Osteoblast (primary cell): Measurements from ENCODE around the gene ADAMTS9. TPM values are rescaled to one million over a fixed set of nuclear protein-coding genes. Genes with fewer than 3 reads are reported as not detected.

Experiments used
- DNase-seq: peaks from one replicate; pipeline ENCODE4 v3.0.0; 2011; ENCODE audit warnings: low spot score, mixed read lengths; ENCODE audit not compliant: insufficient read length; ENCODE audit errors: missing footprints
- H2AFZ ChIP-seq: 2 replicates; pipeline ENCODE4 v1.6.0; 2011; ENCODE audit warnings: mild to moderate bottlenecking, low read length
- H3K27ac ChIP-seq: 2 replicates; pipeline ENCODE4 v1.5.1; 2011; ENCODE audit warnings: mild to moderate bottlenecking, low read depth, low read length, moderate library complexity
- H3K27me3 ChIP-seq: 2 replicates; pipeline ENCODE4 v1.6.0; 2012; ENCODE audit warnings: mild to moderate bottlenecking, control low read depth, inconsistent platforms, low read length, moderate library complexity; ENCODE audit not compliant: insufficient read depth
- H3K36me3 ChIP-seq: 2 replicates; pipeline ENCODE4 v1.5.1; 2011; ENCODE audit warnings: mild to moderate bottlenecking, low read length, control low read depth, moderate library complexity; ENCODE audit not compliant: insufficient read depth
- H3K4me1 ChIP-seq: 2 replicates; pipeline ENCODE4 v1.5.1; 2011; ENCODE audit warnings: mild to moderate bottlenecking, low read length, control low read depth, moderate library complexity; ENCODE audit not compliant: insufficient read depth
- H3K4me2 ChIP-seq: 2 replicates; pipeline ENCODE4 v1.6.0; 2011; ENCODE audit warnings: mild to moderate bottlenecking, low read length; ENCODE audit not compliant: insufficient read depth
- H3K4me3 ChIP-seq: fragments of 200-600 bp; sonication (generic); 3 replicates; pipeline ENCODE4 v1.5.1; 2012; ENCODE audit warnings: mild to moderate bottlenecking, low read length, inconsistent platforms; ENCODE audit not compliant: insufficient read depth
- H3K79me2 ChIP-seq: 2 replicates; pipeline ENCODE4 v1.6.0; 2012; ENCODE audit warnings: mild to moderate bottlenecking, low read length, control low read depth, inconsistent platforms; ENCODE audit not compliant: insufficient read depth
- H3K9me3 ChIP-seq: 2 replicates; pipeline ENCODE4 v1.5.1; 2011; ENCODE audit warnings: low read depth, low read length, control low read depth
- H4K20me1 ChIP-seq: 2 replicates; pipeline ENCODE4 v1.6.0; 2012; ENCODE audit warnings: mild to moderate bottlenecking, low read length, control low read depth; ENCODE audit not compliant: insufficient read depth
- CTCF ChIP-seq: IDR thresholded peaks from 2 replicates; pipeline ENCODE4 v1.5.1; 2011; ENCODE audit warnings: mild to moderate bottlenecking, low read depth, low read length, moderate library complexity; ENCODE audit errors: extremely low read depth
- total RNA-seq: library from RNA; depleted of rRNA; stranded (reverse); fragments of >200 nt; gene quantifications from 2 replicates; pipeline ENCODE4 v1.2.3, GENCODE V29; 2012

Gene ADAMTS9
- total RNA-seq, 1 donor, result 4.0 TPM

GRCh38 chr3:64717872-64718613, 30.2 kb upstream of the ADAMTS9 start:
- Histone ChIP-seq H3K4me2 (no peak overlapping the region), H3K79me2 (no peaks in the 10 kb centered on the region), H4K20me1 (no peaks in the 10 kb centered on the region), H3K9me3 (no peaks in the 10 kb centered on the region), H3K27ac (no peak overlapping the region), H3K4me3 (no peak overlapping the region), H2AFZ (no peak overlapping the region), H3K27me3 (no peaks in the 10 kb centered on the region), H3K36me3 (no peaks in the 10 kb centered on the region), H3K4me1 (no peaks in the 10 kb centered on the region)
- DNase-seq, result no peak
- TF ChIP-seq CTCF, result peak; percentile 55

GRCh38 chr3:64717411-64717810, 29.6 kb upstream of the ADAMTS9 start:
- no peaks in the 10 kb centered on the region for H3K36me3 ChIP-seq
- no peaks in the 10 kb centered on the region for H3K27me3 ChIP-seq
- no peak overlapping the region for H3K4me2 ChIP-seq
- no peak overlapping the region for H3K27ac ChIP-seq
- no peak overlapping the region for H3K4me3 ChIP-seq
- no peaks in the 10 kb centered on the region for H3K9me3 ChIP-seq
- no peaks in the 10 kb centered on the region for H3K4me1 ChIP-seq
- no peaks in the 10 kb centered on the region for H3K79me2 ChIP-seq
- no peak for TF ChIP-seq CTCF
- H4K20me1 ChIP-seq, result no peaks in the 10 kb centered on the region
- no peak for DNase-seq
- H2AFZ ChIP-seq, result no peak overlapping the region

GRCh38 chr3:64716110-64716710, 28.4 kb upstream of the ADAMTS9 start:
- no peaks in the 10 kb centered on the region for H4K20me1 ChIP-seq
- H3K27me3 ChIP-seq, result no peaks in the 10 kb centered on the region
- H3K79me2 ChIP-seq, result no peaks in the 10 kb centered on the region
- H3K4me2 ChIP-seq, result no peak overlapping the region
- H3K4me3 ChIP-seq, result no peak overlapping the region
- no peak overlapping the region for H2AFZ ChIP-seq
- H3K27ac ChIP-seq, result no peak overlapping the region
- H3K9me3 ChIP-seq, result no peaks in the 10 kb centered on the region
- DNase-seq, result no peak
- H3K4me1 ChIP-seq, result no peaks in the 10 kb centered on the region
- TF ChIP-seq CTCF, result no peak
- no peaks in the 10 kb centered on the region for H3K36me3 ChIP-seq

GRCh38 chr3:64715211-64715982, 27.6 kb upstream of the ADAMTS9 start:
- Histone ChIP-seq H3K4me3 (no peak overlapping the region), H3K4me1 (no peaks in the 10 kb centered on the region), H2AFZ (no peak overlapping the region), H3K79me2 (no peaks in the 10 kb centered on the region), H3K27me3 (no peaks in the 10 kb centered on the region), H3K36me3 (no peaks in the 10 kb centered on the region), H3K9me3 (no peaks in the 10 kb centered on the region), H3K4me2 (no peak overlapping the region), H4K20me1 (no peaks in the 10 kb centered on the region), H3K27ac (no peak overlapping the region)
- no peak for TF ChIP-seq CTCF
- no peak for DNase-seq
